Amniotic stem cell (primary cell): ENCODE results near the gene FSD1.
"Not testable (repeated sequence)": the region's sequence is repeated elsewhere in the genome, so short reads cannot be mapped to it uniquely, and the experiment has no call there.

Experiments used
- DNase-seq: peaks from one replicate; lab custom pipeline; 2025; lab: John Stamatoyannopoulos, UW

Gene FSD1

DNA sequence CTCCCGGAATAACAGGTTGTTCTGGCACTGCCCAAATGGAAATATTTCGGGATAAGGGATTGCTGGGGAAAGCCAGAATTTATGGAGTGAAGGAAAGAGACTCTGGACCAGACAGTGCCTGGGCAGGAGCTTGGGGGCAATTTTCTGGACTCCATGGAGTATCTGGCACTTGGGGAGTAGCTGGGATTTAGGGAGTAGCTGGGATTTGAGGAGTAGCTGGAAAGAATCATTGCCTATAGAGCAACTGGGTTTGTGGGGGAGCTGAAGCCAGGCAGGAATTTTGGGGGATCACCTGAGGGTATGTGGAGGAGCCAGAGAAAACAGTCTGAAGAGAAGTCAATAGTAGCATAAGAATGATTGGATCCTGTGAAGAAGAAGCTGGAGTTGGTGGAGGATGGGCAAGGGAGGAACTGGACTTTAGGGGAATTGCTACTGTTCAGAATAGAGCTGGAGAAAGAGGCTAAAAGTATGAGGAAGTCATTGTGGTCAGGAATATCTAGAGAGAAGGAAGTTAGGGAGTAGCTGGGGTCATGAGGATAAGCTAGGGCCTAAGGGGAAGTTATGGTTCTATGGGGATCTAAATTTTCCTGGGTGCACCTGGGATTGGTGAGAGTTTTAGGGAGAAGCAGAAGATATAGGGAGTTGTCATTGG is 14.8 kb downstream of the FSD1 start:
- DNase-seq: no peak

DNA sequence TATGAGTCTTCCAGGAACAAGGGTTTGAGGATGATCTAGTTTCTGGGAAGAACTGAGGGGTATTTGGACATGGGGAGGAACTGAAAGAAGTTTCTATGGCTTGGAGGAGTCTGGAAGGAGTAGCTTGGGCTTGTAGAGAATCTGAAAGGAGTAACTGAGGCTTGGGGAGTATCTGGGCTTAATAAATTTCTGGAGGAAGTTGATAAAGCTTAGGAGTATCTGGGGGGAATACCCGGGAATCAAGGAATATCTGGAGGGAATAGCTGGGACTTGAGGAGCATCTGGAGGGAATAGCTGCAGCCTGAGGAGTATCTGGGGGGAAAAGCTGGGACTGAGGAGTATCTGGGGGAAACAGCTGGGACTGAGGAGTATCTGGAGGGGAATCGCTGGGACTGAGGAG is 16.0 kb downstream of the FSD1 start:
- no peak for DNase-seq

- DNase-seq: no peak
These were observed 18.7 kb downstream of the FSD1 start for GRCh38 chr19:4322942-4323665.

- no peak for DNase-seq
These were observed 19.3 kb downstream of the FSD1 start for GRCh38 chr19:4323692-4324091.

- no peak for DNase-seq
These were observed 19.8 kb downstream of the FSD1 start for GRCh38 chr19:4324228-4324627.

- no peak for DNase-seq
These were observed 21.9 kb downstream of the FSD1 start for GRCh38 chr19:4326215-4326836.

DNA sequence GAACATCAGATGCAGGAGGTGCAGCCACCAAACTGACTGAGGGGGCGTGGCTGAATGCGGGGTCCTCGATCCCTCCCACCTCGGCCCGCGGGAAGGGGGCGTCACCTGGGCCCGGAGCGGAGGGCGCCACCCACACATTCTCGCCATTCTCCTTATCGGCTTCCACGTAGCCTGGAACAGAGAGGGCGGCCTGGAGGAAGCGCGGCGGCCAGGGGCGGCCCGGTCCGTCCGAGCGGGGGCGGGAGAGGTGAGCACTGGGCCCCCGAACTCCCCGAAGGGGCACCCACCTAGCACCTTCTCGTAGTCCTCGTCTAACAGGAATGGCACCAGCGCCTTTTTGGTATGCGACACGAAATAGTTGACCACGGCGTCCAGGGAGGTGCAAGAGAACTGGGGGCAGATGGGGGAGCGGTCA is 22.4 kb downstream of the FSD1 start:
- DNase-seq: no peak

- no peak for DNase-seq
These were observed 23.0 kb downstream of the FSD1 start for GRCh38 chr19:4327252-4327876.

- no peak for DNase-seq
These were observed 23.5 kb downstream of the FSD1 start for GRCh38 chr19:4327877-4328242.

GRCh38 chr19:4328243-4328990 is 24.0 kb downstream of the FSD1 start:
- DNase-seq: peak; percentile 93

DNA sequence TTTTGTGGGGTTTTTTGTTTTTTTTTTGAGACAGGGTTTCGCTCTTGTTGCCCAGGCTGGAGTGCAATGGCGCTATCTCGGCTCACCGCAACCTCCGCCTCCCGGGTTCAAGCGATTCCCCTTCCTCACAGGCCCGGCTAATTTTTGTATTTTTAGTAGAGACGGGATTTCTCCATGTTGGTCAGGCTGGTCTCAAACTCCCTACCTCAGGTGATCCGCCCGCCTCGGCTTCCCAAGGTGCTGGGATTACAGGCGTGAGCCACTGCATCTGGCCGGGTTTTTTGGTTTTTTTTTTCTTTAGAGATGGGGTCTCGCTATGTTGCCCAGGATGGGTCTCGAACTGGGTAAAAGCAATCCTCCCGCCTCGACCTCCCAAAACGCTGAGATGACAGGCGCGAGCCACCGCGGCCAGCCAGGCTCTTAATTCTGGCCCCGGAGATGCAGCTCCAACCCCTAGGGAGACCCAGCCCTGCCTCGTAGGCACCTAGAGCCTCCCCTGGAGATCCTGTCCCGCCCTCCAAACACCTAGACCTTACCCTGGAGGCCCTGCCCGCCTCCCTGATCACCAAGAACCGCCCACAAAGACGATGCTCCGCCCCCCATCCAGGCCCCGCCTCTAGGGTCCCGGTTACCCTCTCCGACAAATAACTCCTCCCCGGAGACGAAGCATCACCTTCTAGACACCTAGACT is 24.7 kb downstream of the FSD1 start:
- not testable (repeated sequence) for DNase-seq

GRCh38 chr19:4329858-4330257 is 25.5 kb downstream of the FSD1 start:
- DNase-seq: no peak

GRCh38 chr19:4334929-4335570 is 30.7 kb downstream of the FSD1 start:
- DNase-seq: no peak

DNA sequence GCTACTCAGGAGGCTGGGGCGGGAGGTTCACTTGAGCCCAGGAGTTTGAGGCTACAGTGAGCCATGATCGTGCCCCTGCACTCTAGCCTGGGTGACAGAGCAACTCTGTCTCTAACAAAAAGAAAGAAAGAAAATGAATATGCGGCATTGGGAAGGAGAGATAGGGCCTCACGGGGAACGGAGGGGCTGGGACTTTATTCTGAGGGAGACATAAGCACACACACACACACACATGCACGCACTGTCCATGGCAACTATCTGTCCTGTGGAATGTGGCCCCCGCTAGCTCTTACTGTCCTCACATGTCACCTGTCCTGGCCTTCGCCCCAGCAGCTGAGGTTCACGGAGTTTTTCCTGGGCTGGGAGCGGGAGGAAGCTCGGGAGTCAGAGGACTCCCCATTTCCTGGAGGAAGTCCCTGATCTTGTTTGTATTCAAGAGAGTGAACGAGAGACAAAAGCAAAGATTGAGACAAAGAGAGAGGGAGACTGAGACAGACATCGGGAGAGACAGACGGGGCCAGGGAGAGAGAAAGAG is 33.6 kb downstream of the FSD1 start:
- no peak for DNase-seq

GRCh38 chr19:4338441-4339355 is 34.3 kb downstream of the FSD1 start, which contains the start of gene STAP2:
Gene STAP2 (minus strand): TSS chr19:4338827. CDS start chr19:4338753, 74 bp downstream.
- no peak for DNase-seq

DNA sequence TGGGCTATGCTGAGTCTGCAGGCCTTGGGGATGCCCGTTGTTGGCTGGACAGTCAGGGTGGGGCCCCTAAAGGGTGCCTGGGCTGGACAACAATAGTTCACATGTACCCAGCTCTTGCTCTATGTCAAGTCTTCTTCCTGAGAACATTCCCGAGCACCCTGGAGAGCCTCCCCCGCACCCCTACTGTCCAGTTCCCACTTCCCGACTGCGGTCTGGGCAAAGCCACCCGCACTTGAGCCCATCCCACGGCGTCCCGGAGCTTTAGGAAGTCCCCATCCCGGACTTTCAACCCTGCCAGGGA is 37.9 kb downstream of the FSD1 start:
- DNase-seq: no peak

DNA sequence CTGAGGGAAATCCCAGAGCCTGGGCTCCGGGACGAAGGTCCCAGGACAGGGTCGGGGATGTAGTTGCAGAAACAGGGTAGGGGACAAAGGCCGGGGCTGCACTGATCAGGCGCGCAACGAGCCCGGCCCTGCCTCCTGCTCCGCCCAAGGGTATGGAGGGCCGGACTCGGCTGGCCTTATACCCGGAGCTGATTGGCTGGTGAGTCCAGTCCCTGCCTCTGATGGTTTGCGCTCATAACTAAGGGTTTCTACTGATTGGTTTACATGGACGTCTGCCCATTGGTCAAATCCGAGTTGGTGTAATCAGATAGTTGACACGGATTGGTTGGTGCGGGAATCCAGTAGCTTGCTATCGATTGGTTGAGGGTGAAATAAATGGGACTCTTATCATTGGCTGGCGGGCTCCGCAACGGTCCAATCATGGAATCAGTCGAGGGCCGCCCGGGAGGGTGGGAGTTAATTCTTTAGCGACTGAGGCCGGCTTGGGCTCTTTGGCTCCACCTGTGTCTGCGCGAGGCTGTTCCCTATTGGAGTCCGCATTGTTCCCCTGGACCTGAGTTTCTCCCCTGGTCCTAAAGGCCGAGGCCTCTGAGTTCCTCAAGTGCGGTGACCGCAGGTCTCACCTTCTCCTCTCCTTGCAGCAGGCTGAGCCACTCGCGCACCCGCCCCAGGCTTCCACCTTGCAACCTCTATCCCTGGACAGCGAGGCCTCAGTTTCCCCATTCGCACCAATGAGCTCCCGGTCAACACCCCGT is 38.4 kb downstream of the FSD1 start:
- peak; percentile 98 for DNase-seq

- DNase-seq: peak; percentile 67
These were observed 39.2 kb downstream of the FSD1 start, which contains the start of gene MPND for GRCh38 chr19:4343370-4344307. Gene MPND (plus strand): TSS chr19:4343562. CDS start chr19:4343594, 32 bp downstream.
